Spinal cord (tissue), 10 donors: ENCODE measurements around the gene LYL1. TPM values are rescaled to one million over a fixed set of nuclear protein-coding genes. Genes with fewer than 3 reads are reported as not detected.

Experiments used
- DNase-seq, 6 donors: peaks; one replicate each; pipeline versions ENCODE4 v3.0.0 to v3.0.0-alpha.2; 2013 to 2015; ENCODE audit warnings: low spot score in 6 of 6, low read depth in 4 of 6
- H3K27ac ChIP-seq: one replicate; pipeline ENCODE4 v1.5.1; 2013; ENCODE audit warnings: low read depth, low read length, control low read depth
- H3K27me3 ChIP-seq: one replicate; pipeline ENCODE4 v1.6.1; 2013; ENCODE audit warnings: low read length; ENCODE audit not compliant: control insufficient read depth, insufficient read depth
- H3K36me3 ChIP-seq: one replicate; pipeline ENCODE4 v1.6.1; 2013; ENCODE audit warnings: low read length; ENCODE audit not compliant: control insufficient read depth, insufficient read depth
- H3K4me1 ChIP-seq: one replicate; pipeline ENCODE4 v1.6.1; 2013; ENCODE audit warnings: low read length; ENCODE audit not compliant: control insufficient read depth, insufficient read depth
- H3K4me3 ChIP-seq: one replicate; pipeline ENCODE4 v1.5.1; 2013; ENCODE audit warnings: low read depth, low read length, control low read depth
- H3K9me3 ChIP-seq: one replicate; pipeline ENCODE4 v1.6.1; 2013; ENCODE audit warnings: low read length; ENCODE audit not compliant: control insufficient read depth, insufficient read depth
- WGBS: methylation state at CpG from one replicate; pipeline ENCODE4 v1.1.5; 2013; ENCODE audit warnings: missing lambda C conversion rate; ENCODE audit not compliant: insufficient coverage; 5-methylcytosine and 5-hydroxymethylcytosine counted together
- polyA plus RNA-seq, 2 donors: library from polyadenylated mRNA; unstranded; fragments of 120-200 nt; gene quantifications; one replicate each; pipeline ENCODE4 v1.2.1, GENCODE V29; 2013; ENCODE audit not compliant: insufficient read length in 2 of 2
- total RNA-seq, 2 donors: library from RNA; depleted of rRNA in 1 of 2; stranded (reverse); fragments of 120-200 nt in 1 of 2; fragments of >200 nt in 1 of 2; gene quantifications; one replicate each; pipeline versions ENCODE4 v1.2.3 to v1.2.4, GENCODE V29; 2013 to 2014
- donor health status: healthy.

LYL1 gene
- total and polyA plus RNA-seq, 4 donors = 7.7 to 11.0 (median 8.3) TPM

DNA sequence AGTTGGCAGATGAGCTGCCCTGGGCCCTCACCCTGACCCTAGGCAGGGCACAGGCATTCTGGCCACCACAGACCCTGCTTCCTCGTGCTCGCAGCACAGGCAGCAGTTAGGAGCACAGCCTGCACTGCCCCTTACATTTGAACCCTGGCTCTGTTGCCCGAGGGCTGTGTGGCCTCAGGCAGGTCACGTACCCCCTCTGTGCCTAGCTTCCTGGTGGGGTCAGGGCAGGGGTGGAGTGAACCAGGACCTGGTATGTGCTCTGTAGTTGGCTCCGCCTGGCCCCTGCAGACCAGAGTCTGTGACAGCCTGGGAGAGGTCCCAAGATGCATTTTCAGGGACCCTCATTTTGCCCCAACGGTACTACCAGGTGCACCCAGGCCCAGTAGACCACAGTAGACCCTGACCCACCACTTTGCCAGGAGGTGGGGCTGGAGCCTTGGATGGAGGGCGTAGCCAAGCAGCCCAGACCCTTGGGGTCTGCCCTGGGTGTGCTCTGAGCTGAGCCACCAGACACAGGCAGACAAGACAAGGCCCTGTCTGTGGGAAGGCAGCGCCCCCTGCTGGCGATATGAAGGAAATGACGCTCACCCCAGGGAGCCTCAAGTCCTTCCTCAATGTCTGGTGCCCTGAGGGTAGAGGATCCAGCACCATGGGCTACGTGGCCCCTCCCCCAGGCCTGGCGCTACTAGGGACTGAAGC, 9.1 kb downstream of the LYL1 start:
- Histone ChIP-seq H3K4me3 (no peak overlapping the region), H3K27me3 (peaks cover 31% of the 10 kb centered on the region)

DNA sequence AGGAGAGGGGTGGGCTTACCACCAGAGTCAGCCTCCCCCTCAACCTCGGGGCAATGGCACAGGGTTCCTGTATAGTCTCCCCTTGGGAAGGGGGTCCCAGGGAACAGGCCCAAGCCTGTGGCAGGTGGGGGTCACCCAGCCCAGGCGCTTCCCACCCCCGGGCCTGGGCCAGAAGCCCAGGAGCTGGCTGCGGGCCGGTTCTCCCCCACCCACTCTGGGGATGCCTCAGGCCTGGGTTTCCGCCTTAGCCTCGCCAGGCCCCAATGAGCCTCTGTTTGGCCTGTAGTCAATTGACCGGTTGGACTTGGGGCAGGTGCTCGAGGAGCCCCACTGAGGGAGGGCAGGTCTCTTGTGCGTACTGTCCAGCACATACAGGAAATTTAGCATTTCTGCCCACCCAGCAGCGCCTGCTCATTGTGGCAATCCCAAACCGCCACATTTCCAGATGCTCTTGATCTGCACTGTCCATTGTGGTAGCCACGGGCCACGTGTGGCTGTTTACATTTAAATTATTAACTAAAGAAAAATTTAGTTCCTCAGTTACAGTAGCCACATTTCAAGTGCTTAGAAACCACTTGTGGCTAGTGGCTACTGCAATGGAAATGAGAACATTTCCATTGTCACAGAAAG, 9.9 kb downstream of the LYL1 start:
- peaks cover 90% of the 10 kb centered on the region for H3K4me1 ChIP-seq
- WGBS = 31% methylated on average over 12 of the region's 14 CpGs
- H3K4me3 ChIP-seq = no peak overlapping the region
- H3K9me3 ChIP-seq = no peaks in the 10 kb centered on the region
- H3K36me3 ChIP-seq = peaks cover 74% of the 10 kb centered on the region
- peak overlapping the region; percentile 91 for H3K27ac ChIP-seq
- no peak for DNase-seq
- peaks cover 25% of the 10 kb centered on the region for H3K27me3 ChIP-seq

More for the DNA sequence above, 9.1 kb downstream of the LYL1 start:
- 41% methylated on average over 10 of the region's 12 CpGs for whole genome bisulfite sequencing
- peak in 5 of 6 donors; percentile 78 to 97 (median 83) for DNase-seq
- peaks cover 69% of the 10 kb centered on the region for H3K36me3 ChIP-seq
- peaks cover 95% of the 10 kb centered on the region for H3K4me1 ChIP-seq
- H3K27ac ChIP-seq = peak overlapping the region; percentile 91
- H3K9me3 ChIP-seq = no peaks in the 10 kb centered on the region

DNA sequence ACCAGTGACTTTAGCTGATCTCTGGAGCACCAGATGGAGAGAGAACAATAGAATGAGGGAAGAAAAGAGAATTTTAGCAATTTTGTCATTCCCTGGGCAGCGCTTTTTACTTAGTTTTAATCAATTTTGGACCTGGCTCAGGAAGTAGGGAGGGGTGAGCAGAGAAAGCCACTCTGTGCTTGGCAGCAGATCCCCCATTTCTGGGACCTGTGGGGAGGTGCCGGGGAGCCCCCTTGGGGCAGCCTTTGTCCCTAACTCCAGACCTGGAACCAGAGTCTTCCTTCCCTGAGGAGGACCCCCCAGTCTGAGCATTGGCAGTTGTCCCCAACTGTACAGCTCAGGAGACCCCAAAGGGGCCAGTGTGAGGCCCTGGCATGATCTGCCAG, 10.5 kb downstream of the LYL1 start:
- peak in 2 of 6 donors; percentile 64 to 75 for DNase-seq
- Histone ChIP-seq H3K9me3 (no peaks in the 10 kb centered on the region), H3K36me3 (peaks cover 80% of the 10 kb centered on the region), H3K27ac (peak overlapping the region; percentile 91), H3K27me3 (peaks cover 21% of the 10 kb centered on the region), H3K4me3 (no peak overlapping the region), H3K4me1 (peaks cover 88% of the 10 kb centered on the region)
- WGBS = 25% methylated on average over 2 of the region's 2 CpGs

DNA sequence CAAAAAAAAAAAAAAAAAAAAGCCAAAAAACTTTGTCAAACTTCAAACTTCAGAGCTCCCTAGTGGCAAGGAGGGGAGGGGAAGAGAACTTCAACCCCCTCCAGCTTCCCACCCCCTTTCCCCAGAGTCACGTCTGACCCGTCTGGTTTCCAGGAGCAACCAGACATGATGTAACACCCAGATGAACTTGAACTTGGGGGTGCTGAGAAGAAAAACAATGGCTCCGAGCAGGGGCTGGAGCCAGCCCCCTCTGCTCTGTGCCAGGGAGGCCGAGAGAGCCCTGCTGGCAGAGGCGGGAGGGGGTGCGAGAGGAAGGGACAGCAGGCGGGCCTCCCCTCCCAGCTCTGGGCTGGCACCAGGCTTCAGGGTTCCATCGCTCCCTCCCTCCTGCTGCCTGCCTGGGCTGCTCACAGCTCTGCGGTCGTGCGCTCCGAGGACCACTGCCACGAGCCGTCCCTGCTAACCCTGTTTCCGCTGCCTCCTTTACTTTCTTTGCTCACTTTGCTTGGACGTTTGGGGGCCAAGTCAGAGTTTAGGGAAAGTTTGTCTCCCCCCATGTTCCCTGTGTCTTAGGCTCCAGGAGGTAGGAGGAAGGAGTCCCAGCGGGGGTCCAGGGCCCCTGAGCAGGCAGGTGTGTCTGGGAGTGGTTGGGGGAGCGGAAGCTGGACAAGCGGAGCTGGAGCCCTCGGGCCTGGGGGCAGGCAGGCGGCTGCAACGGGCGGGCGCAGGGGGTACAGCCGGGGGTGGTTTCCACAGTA, 11.1 kb downstream of the LYL1 start:
- Histone ChIP-seq H3K27ac (peak overlapping the region; percentile 91), H3K36me3 (peaks cover 86% of the 10 kb centered on the region), H3K4me3 (no peak overlapping the region), H3K4me1 (peaks cover 91% of the 10 kb centered on the region), H3K9me3 (no peaks in the 10 kb centered on the region), H3K27me3 (peaks cover 19% of the 10 kb centered on the region)
- 8% methylated on average over 20 of the region's 25 CpGs for WGBS
- DNase-seq = peak in 5 of 6 donors; percentile 66 to 96 (median 81)

DNA sequence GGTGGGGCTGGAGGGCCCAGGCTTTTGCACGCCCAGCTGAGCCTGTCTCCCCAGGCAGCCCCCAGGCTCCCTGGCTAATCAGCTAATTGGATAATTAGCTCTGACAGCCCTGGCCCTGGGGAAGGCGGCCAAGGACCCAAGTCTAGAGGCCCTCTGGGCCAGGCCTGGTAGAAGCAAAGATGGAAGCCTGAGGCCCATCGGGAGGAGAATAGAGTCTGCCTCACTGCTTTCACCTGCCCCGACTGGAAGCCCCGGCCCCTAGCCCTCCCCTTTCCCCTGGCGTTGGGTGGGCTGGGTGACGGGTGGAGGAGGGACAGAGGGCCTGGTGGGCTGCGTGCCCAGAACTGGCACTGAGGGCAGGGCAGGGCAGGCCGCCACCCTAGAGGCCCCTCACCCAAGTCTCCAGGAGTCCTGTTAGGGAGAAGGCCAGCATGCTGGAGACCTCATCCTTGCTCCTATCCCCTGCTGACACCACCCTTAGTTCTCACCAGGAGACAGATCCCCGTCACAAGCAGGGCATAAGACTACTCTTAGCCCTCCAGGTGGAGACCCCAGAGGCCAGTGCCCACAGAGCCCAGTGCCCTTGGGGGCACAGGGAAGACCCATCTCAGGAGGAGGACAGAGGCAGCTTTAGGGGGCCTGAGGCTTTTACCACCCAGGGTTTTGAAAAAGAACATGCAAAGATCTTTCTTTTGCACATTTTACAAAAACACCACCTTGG, 12.0 kb downstream of the LYL1 start:
- peaks cover 82% of the 10 kb centered on the region for H3K36me3 ChIP-seq
- H3K27me3 ChIP-seq = peaks cover 10% of the 10 kb centered on the region
- peaks cover 91% of the 10 kb centered on the region for H3K4me1 ChIP-seq
- WGBS = 55% methylated on average over 5 of the region's 10 CpGs
- DNase-seq = peak in 1 of 6 donors; percentile 71
- H3K4me3 ChIP-seq = no peak overlapping the region
- no peaks in the 10 kb centered on the region for H3K9me3 ChIP-seq
- H3K27ac ChIP-seq = peak overlapping the region; percentile 91

DNA sequence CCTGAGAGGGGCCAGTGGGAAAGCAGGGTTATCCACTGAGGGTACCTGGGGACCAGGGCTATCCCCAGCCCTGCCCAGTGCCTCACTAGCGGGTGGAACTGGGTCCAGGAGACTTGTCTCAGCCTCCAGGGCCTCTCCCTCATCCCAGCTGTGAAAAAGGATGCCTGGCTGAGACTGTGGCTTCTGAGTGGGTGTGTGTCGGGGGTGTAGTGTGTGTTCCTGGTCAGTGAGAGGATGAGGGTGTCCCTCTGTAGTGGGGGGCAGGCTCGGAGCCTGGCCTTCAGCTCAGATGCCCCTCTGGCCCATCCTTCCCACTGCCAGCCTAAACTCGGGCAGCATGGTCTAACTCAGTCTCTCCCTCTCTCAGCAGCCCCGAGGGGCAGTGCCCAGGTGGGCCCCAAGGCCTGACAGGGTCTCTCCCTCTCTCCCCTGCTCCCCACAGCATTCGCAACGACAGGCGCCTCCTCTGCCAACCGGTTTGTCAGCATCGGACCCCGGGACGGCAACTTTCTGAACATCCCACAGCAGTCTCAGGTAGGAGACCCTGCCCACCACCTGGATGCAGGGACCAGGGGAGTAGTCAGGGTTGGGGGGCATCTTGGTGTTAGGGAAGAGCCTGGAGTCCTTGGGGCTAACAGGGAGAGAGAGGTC, 12.7 kb downstream of the LYL1 start:
- Histone ChIP-seq H3K27ac (peak overlapping the region; percentile 91), H3K4me3 (no peak overlapping the region), H3K9me3 (no peaks in the 10 kb centered on the region), H3K4me1 (peaks cover 90% of the 10 kb centered on the region), H3K36me3 (peaks cover 82% of the 10 kb centered on the region), H3K27me3 (peaks cover 5% of the 10 kb centered on the region)
- WGBS = 61% methylated on average over 9 of the region's 12 CpGs
- DNase-seq = no peak

DNA sequence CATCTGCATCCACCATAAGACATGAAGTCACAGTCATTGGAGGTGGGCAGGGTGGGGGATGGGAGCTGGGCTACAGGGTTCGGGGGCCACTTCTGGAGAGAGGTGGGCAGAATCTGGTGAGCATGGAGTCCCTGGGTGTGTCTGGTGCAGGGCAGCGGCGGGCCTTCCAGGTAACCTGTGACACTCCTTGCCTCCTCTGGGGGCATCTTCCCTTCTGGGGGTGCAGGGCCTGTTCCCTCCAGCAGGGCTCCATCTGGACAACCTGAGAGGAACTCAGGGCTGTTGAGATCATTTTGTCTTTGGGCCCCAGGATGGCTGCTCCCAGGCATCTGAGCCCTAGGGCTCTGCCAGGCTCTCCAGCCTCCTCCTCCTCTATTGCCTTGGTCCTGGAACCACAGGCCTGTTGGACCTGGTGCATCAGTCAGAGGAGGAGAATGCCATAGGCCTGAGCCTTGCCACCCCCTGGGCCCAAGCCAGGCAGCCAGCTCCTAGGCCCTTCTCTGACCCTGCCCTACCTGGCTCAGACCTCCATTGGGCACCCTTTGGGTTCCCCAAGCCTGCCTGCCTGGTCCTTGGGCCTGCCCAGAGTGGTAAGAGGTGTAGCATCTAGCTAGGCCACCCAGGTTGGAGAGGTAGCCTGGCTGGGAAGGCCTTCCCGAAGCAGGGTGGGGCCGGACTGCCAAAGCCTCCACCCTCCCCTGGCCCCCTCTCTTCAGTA, 13.4 kb downstream of the LYL1 start:
- no peak overlapping the region for H3K4me3 ChIP-seq
- H3K27ac ChIP-seq = peak overlapping the region; percentile 91
- H3K9me3 ChIP-seq = no peaks in the 10 kb centered on the region
- 77% methylated on average over 4 of the region's 5 CpGs for WGBS
- peaks cover 83% of the 10 kb centered on the region for H3K4me1 ChIP-seq
- no peak for DNase-seq
- peaks cover 78% of the 10 kb centered on the region for H3K36me3 ChIP-seq
- peaks cover 4% of the 10 kb centered on the region for H3K27me3 ChIP-seq

DNA sequence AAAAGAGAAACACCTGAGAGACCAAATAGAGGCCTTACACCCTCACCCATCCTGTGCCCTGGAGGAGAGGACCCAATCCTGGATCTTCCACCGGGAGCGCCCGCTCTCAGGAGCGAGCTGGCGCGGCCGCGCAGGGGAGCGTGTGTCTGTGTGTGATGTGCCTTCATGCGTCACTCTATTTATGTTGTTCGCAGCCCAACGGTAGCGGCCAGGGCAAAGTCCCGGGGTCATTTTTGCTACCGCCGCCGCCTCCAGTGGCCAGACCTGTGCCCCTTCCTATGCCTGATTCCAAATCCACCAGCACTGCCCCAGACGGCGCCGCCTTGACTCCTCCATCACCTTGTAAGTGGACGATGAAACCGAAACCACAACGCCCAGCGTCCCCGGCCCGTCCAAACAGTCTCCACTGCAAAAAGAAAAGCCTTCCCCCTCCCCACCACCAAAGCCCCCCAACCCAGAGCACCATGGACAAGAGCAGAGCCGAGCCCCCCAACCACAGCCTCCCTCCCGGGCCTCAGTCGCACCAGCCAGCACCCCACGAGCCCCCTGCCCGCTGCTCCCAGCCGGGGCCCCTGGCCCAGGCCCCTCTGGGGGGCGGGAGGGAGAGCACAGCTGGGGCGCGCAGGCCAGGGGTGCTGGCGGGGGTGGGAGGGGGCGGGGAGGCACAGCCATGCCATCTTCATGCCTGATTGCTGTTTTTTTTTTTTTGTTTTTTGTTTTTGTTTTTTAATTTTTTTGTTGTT, 14.7 kb downstream of the LYL1 start:
- Histone ChIP-seq H3K4me3 (no peak overlapping the region), H3K36me3 (peaks cover 82% of the 10 kb centered on the region)

More for the DNA sequence above, 14.7 kb downstream of the LYL1 start:
- H3K27me3 ChIP-seq = peaks cover 4% of the 10 kb centered on the region
- no peak for DNase-seq
- peak overlapping the region; percentile 91 for H3K27ac ChIP-seq
- no peaks in the 10 kb centered on the region for H3K9me3 ChIP-seq
- whole genome bisulfite sequencing = 73% methylated on average over 27 of the region's 37 CpGs
- H3K4me1 ChIP-seq = peaks cover 79% of the 10 kb centered on the region
